Astrocyte (in vitro differentiated cells and primary cell): ENCODE results near the gene AGL. TPM values are rescaled to one million over a fixed set of nuclear protein-coding genes. Genes with fewer than 3 reads are reported as not detected.
A peak's percentile ranks its signal among the peaks of the same experiment; 100 is the strongest.
"Not testable (repeated sequence)": the region's sequence is repeated elsewhere in the genome, so short reads cannot be mapped to it uniquely, and the experiment has no call there.

Source experiments
- DNase-seq: peaks from one replicate; pipeline ENCODE4 v3.0.0-alpha.2; 2010; ENCODE audit warnings: low read depth
- FAIRE-seq: peaks from 2 replicates; lab custom pipeline; 2011; peaks lifted over from hg19 to GRCh38; lab: Jason Lieb, UNC
- H2AFZ ChIP-seq: 2 replicates; pipeline ENCODE4 v1.6.0; 2012; ENCODE audit warnings: low read depth, low read length, inconsistent platforms
- H3K27ac ChIP-seq: 2 replicates; pipeline ENCODE4 v1.5.1; 2011; ENCODE audit warnings: low read depth, low read length, inconsistent platforms
- H3K27me3 ChIP-seq: 2 replicates; pipeline ENCODE4 v1.6.0; 2011; ENCODE audit warnings: low read length, inconsistent platforms; ENCODE audit not compliant: insufficient read depth
- H3K36me3 ChIP-seq: 2 replicates; pipeline ENCODE4 v1.5.1; 2011; ENCODE audit warnings: low read length, inconsistent platforms; ENCODE audit not compliant: insufficient read depth
- H3K4me1 ChIP-seq: 2 replicates; pipeline ENCODE4 v1.5.1; 2011; ENCODE audit warnings: low read length, inconsistent platforms; ENCODE audit not compliant: insufficient read depth
- H3K4me2 ChIP-seq: 2 replicates; pipeline ENCODE4 v1.6.0; 2012; ENCODE audit warnings: low read length, inconsistent platforms
- H3K4me3 ChIP-seq: 2 replicates; pipeline ENCODE4 v1.5.1; 2011; ENCODE audit warnings: low read depth, mild to moderate bottlenecking, low read length, inconsistent platforms; ENCODE audit not compliant: insufficient read depth
- H3K79me2 ChIP-seq: 2 replicates; pipeline ENCODE4 v1.6.0; 2012; ENCODE audit warnings: mild to moderate bottlenecking, low read length, inconsistent platforms; ENCODE audit not compliant: insufficient read depth
- H3K9ac ChIP-seq: 2 replicates; pipeline ENCODE4 v1.6.0; 2012; ENCODE audit warnings: mild to moderate bottlenecking, low read length, inconsistent platforms
- H3K9me3 ChIP-seq: 2 replicates; pipeline ENCODE4 v1.5.1; 2012; ENCODE audit warnings: low read depth, mild to moderate bottlenecking, low read length, inconsistent platforms; ENCODE audit not compliant: insufficient read depth
- H4K20me1 ChIP-seq: 2 replicates; pipeline ENCODE4 v1.6.0; 2012; ENCODE audit warnings: low read length, inconsistent platforms; ENCODE audit not compliant: insufficient read depth
- H3K27ac Mint-ChIP-seq: one replicate; pipeline ENCODE4 v1.8.0; 2021; ENCODE audit warnings: mild to moderate bottlenecking, mixed read lengths; ENCODE audit not compliant: unreplicated experiment
- H3K27me3 Mint-ChIP-seq: one replicate; pipeline ENCODE4 v1.8.0; 2021; ENCODE audit warnings: low read depth, mixed read lengths; ENCODE audit not compliant: unreplicated experiment
- H3K36me3 Mint-ChIP-seq: one replicate; pipeline ENCODE4 v1.8.0; 2021; ENCODE audit warnings: low read depth, mixed read lengths; ENCODE audit not compliant: unreplicated experiment
- H3K4me1 Mint-ChIP-seq: one replicate; pipeline ENCODE4 v1.8.0; 2021; ENCODE audit warnings: low read depth, mixed read lengths; ENCODE audit not compliant: unreplicated experiment
- H3K4me3 Mint-ChIP-seq: one replicate; pipeline ENCODE4 v1.8.0; 2021; ENCODE audit warnings: mild to moderate bottlenecking, moderate library complexity, mixed read lengths; ENCODE audit not compliant: unreplicated experiment
- H3K9me3 Mint-ChIP-seq: one replicate; pipeline ENCODE4 v1.8.0; 2021; ENCODE audit warnings: mild to moderate bottlenecking, mixed read lengths; ENCODE audit not compliant: unreplicated experiment
- EZH2 ChIP-seq: IDR thresholded peaks from 2 replicates; pipeline ENCODE4 v1.6.1; 2012; ENCODE audit warnings: mild to moderate bottlenecking, low read length, inconsistent platforms; ENCODE audit not compliant: insufficient read depth
- total RNA-seq: library from RNA; stranded (reverse); gene quantifications from 2 replicates; pipeline ENCODE4 v1.2.1, GENCODE V29; 2021
- TF ChIP-seq, protein P1 (sequence below): IDR thresholded peaks from 2 replicates; pipeline ENCODE4 v1.5.1; 2011; ENCODE audit warnings: low read depth, mild to moderate bottlenecking, inconsistent platforms, low read length, moderate library complexity; ENCODE audit not compliant: insufficient read depth

AGL gene
- total RNA-seq, 1 donor from 2014 or later = 11.7 TPM

DNA sequence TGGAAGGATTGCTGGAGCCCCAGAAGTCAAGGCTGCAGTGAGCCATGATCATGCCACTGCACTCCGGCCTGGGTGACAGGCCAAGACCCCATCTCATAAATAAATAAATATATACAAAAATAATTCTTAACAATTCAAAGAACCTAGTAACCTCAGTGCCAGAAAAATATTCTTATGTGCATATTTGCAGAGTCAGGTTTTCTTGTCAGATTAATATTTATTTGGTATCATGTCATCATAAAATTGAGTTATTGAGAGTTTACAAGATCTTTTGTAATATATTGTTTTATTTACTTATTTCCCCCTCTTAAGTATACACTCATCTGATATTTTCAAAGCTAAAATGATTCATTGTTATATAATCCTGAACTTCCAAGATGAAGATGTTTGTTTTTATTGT, 24.5 kb upstream of the AGL start:
- no peak overlapping the region for H3K9ac ChIP-seq
- Mint-ChIP-seq H3K4me1 (no peaks in the 10 kb centered on the region), H3K27ac (no peak overlapping the region), H3K9me3 (peaks cover 3% of the 10 kb centered on the region), H3K36me3 (no peaks in the 10 kb centered on the region), H3K27me3 (no peaks in the 10 kb centered on the region), H3K4me3 (no peak overlapping the region)
- H3K4me2 ChIP-seq = no peak overlapping the region
- H3K9me3 ChIP-seq = no peaks in the 10 kb centered on the region
- no peaks in the 10 kb centered on the region for H3K4me1 ChIP-seq
- TF ChIP-seq EZH2 = no peak
- TF ChIP-seq, protein P1, sequence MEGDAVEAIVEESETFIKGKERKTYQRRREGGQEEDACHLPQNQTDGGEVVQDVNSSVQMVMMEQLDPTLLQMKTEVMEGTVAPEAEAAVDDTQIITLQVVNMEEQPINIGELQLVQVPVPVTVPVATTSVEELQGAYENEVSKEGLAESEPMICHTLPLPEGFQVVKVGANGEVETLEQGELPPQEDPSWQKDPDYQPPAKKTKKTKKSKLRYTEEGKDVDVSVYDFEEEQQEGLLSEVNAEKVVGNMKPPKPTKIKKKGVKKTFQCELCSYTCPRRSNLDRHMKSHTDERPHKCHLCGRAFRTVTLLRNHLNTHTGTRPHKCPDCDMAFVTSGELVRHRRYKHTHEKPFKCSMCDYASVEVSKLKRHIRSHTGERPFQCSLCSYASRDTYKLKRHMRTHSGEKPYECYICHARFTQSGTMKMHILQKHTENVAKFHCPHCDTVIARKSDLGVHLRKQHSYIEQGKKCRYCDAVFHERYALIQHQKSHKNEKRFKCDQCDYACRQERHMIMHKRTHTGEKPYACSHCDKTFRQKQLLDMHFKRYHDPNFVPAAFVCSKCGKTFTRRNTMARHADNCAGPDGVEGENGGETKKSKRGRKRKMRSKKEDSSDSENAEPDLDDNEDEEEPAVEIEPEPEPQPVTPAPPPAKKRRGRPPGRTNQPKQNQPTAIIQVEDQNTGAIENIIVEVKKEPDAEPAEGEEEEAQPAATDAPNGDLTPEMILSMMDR = no peak
- no peak overlapping the region for H3K27ac ChIP-seq
- no peak overlapping the region for H3K4me3 ChIP-seq
- no peak overlapping the region for H2AFZ ChIP-seq
- H4K20me1 ChIP-seq = no peaks in the 10 kb centered on the region
- FAIRE-seq (no peak), DNase-seq (no peak)
- H3K36me3 ChIP-seq = no peaks in the 10 kb centered on the region
- H3K27me3 ChIP-seq = no peaks in the 10 kb centered on the region
- H3K79me2 ChIP-seq = no peaks in the 10 kb centered on the region

DNA sequence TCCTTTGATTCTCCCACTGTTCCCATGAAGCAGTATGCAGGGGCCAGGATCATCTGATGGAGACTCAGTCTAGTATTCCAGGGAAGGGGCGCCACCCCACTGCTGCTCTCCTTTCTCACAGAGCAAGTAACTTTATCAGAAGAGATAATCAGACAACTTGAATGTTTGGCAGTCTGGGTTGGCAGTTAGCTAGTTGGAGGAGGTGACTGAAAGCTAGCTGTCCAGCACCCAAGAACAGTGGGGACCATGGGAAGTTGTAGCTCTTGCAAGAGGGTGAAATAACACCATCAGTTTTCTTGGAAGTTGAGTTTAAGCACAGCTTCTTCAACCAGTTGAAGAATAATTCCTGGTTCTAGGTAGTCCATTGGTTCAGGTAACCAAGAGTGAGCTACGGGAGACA, 22.2 kb upstream of the AGL start:
- Mint-ChIP-seq H3K27me3 (no peaks in the 10 kb centered on the region), H3K4me1 (no peaks in the 10 kb centered on the region), H3K4me3 (no peak overlapping the region), H3K36me3 (no peaks in the 10 kb centered on the region), H3K27ac (no peak overlapping the region), H3K9me3 (peaks cover 7% of the 10 kb centered on the region)
- Histone ChIP-seq H3K27me3 (no peaks in the 10 kb centered on the region), H3K36me3 (no peaks in the 10 kb centered on the region), H3K9ac (no peak overlapping the region), H2AFZ (no peak overlapping the region), H3K27ac (no peak overlapping the region), H3K4me1 (no peaks in the 10 kb centered on the region), H3K4me2 (no peak overlapping the region), H4K20me1 (no peaks in the 10 kb centered on the region), H3K79me2 (no peaks in the 10 kb centered on the region), H3K4me3 (no peak overlapping the region), H3K9me3 (no peaks in the 10 kb centered on the region)
- FAIRE-seq (no peak), DNase-seq (no peak)
- TF ChIP-seq, protein P1 = no peak
- TF ChIP-seq EZH2 = no peak

DNA sequence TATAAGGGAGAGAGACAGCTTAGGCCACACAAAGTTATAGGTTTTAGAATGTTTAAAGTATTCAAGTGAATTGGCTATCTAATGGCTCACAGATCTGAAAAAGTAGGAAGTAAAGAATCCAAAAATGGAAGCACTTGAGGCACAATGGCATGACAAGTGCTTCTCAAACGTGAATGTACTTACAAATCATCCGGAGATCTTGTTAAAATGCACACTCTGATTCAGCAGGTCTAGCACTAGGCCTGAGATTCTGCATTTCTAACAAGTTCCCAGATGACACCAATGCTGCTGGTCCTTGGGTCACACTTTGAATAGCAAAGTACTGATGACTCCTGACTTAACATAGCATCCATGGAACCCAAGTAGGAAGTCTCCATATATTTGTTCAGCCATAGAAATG, 20.9 kb upstream of the AGL start:
- DNase-seq = no peak
- Mint-ChIP-seq H3K4me1 (no peaks in the 10 kb centered on the region), H3K36me3 (no peaks in the 10 kb centered on the region), H3K27me3 (no peaks in the 10 kb centered on the region), H3K4me3 (no peak overlapping the region), H3K27ac (no peak overlapping the region), H3K9me3 (peaks cover 7% of the 10 kb centered on the region)
- no peaks in the 10 kb centered on the region for H3K36me3 ChIP-seq
- H2AFZ ChIP-seq = no peak overlapping the region
- no peaks in the 10 kb centered on the region for H3K9me3 ChIP-seq
- H3K9ac ChIP-seq = no peak overlapping the region
- H3K4me2 ChIP-seq = no peak overlapping the region
- no peak overlapping the region for H3K27ac ChIP-seq
- no peaks in the 10 kb centered on the region for H3K4me1 ChIP-seq
- H3K79me2 ChIP-seq = no peaks in the 10 kb centered on the region
- FAIRE-seq = peak; percentile 32
- TF ChIP-seq, protein P1 = no peak
- TF ChIP-seq EZH2 = no peak
- H3K27me3 ChIP-seq = no peaks in the 10 kb centered on the region
- no peaks in the 10 kb centered on the region for H4K20me1 ChIP-seq
- H3K4me3 ChIP-seq = no peak overlapping the region

DNA sequence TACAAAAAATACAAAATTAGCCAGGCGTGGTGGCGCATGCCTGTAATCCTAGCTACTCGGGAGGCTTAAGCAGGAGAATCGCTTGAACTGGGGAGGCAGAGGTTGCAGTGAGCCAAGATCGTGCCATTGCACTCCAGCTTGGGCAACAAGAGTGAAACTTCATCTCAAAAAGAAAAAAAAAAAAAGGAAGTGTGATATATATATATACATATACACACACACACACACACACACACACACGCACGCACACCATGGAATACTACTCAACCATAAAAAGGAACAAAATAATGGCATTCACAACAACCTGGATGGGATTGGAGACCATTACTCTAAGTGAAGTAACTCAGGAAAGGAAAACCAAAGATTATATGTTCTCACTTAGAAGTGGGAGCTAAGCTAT, 16.2 kb upstream of the AGL start:
- not testable (repeated sequence) for H3K36me3 ChIP-seq, FAIRE-seq, H3K9me3 Mint-ChIP-seq, H3K27me3 ChIP-seq, H3K4me1 Mint-ChIP-seq, H3K4me3 ChIP-seq, DNase-seq, H3K4me3 Mint-ChIP-seq, H3K4me1 ChIP-seq, H3K36me3 Mint-ChIP-seq, H3K27ac ChIP-seq, H3K4me2 ChIP-seq, H2AFZ ChIP-seq, H3K9me3 ChIP-seq, H3K79me2 ChIP-seq, H3K27ac Mint-ChIP-seq, H3K27me3 Mint-ChIP-seq, H4K20me1 ChIP-seq, H3K9ac ChIP-seq
